Effector memory CD4-positive, alpha-beta T cell (primary cell): Measurements from ENCODE around the gene TDRD15.
"Not testable (repeated sequence)": the region's sequence is repeated elsewhere in the genome, so short reads cannot be mapped to it uniquely, and the experiment has no call there.

Experiments
- DNase-seq, 3 donors: peaks; one replicate each; pipeline ENCODE4 v3.0.0-alpha.2; 2020
- H3K27ac ChIP-seq: 2 replicates; pipeline ENCODE4 v1.7.0; 2013; ENCODE audit warnings: mild to moderate bottlenecking, low read length, moderate library complexity; ENCODE audit not compliant: insufficient read depth, poor library complexity, severe bottlenecking
- H3K27me3 ChIP-seq: replicated peaks from 2 replicates; pipeline ENCODE4 v1.7.0; 2013; ENCODE audit warnings: mild to moderate bottlenecking, low read length; ENCODE audit not compliant: insufficient read depth, control insufficient read depth, poor library complexity, severe bottlenecking
- H3K36me3 ChIP-seq: 2 replicates; pipeline ENCODE4 v1.7.0; 2013; ENCODE audit warnings: mild to moderate bottlenecking, low read length, moderate library complexity; ENCODE audit not compliant: control insufficient read depth, insufficient read depth
- H3K4me1 ChIP-seq: 2 replicates; pipeline ENCODE4 v1.7.0; 2013; ENCODE audit warnings: low read length, mild to moderate bottlenecking; ENCODE audit not compliant: control insufficient read depth, insufficient read depth, poor library complexity, severe bottlenecking
- H3K4me3 ChIP-seq: 2 replicates; pipeline ENCODE4 v1.7.0; 2013; ENCODE audit warnings: low read length, low read depth, mild to moderate bottlenecking; ENCODE audit not compliant: insufficient read depth, poor library complexity, severe bottlenecking
- H3K9me3 ChIP-seq: 2 replicates; pipeline ENCODE4 v1.7.0; 2013; ENCODE audit warnings: mild to moderate bottlenecking, low read length, moderate library complexity; ENCODE audit not compliant: control insufficient read depth

Gene TDRD15

DNA sequence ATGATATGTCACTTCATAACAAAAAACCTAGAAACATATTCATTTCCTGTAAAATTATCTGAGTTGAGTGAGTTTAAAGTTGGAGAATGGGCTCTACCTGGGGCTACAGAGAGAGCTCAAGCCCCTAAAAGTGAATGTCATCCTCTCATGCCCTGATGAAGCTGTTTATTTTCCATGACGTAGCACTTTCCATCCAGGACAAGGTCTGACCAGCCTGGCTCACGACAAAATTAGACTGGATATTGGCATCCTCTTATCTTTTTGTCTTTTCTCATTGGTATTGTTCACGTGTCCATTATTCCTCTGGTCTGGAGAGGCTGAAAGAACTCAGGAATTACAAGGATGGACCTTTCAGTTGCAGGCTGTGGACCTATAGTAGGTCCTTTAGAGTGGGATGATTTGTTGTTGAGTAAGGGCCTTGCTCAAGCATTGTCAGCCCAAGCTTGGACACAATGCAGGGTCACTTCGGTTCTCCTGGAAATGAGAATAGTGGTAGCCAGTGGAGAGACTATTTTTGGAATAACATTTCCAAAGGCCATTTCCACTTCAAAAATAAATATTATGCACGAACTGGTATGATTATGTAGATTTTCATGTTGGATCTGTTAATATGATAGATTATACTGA is 24.4 kb upstream of the TDRD15 start:
- no peak overlapping the region for H3K4me3 ChIP-seq
- no peaks in the 10 kb centered on the region for H3K4me1 ChIP-seq
- no peaks in the 10 kb centered on the region for H3K27me3 ChIP-seq
- no peaks in the 10 kb centered on the region for H3K36me3 ChIP-seq
- DNase-seq = no peak
- H3K9me3 ChIP-seq = no peaks in the 10 kb centered on the region
- no peak overlapping the region for H3K27ac ChIP-seq

DNA sequence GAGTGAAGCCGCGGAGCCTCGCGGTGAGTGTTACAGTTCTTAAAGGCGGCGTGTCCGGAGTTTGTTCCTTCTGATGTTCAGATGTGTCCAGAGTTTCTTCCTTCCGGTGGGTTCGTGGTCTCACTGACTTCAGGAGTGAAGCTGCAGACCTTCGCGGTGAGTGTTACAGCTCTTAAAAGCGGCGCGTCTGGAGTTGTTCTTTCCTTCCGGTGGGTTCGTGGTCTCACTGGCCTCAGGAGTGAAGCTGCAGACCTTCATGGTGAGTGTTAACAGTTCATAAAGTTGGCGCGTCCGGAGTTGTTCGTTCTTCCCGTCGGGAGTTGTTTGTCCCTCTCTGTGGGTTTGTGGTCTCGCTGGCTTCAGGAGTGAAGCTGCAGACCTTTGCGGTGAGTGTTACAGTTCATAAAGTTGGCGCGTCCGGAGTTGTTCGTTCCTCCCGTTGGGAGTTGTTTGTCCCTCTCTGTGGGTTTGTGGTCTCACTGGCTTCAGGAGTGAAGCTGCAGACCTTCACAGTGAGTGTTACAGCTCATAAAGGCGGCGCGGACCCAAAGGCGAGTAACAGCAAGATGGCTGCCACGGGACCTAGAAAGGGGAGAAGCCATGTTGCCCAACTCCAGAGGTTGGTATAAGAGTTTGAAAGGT is 22.1 kb upstream of the TDRD15 start:
- H3K36me3 ChIP-seq, H3K9me3 ChIP-seq, H3K4me1 ChIP-seq, H3K27ac ChIP-seq, H3K27me3 ChIP-seq, H3K4me3 ChIP-seq, DNase-seq: not testable (repeated sequence)

DNA sequence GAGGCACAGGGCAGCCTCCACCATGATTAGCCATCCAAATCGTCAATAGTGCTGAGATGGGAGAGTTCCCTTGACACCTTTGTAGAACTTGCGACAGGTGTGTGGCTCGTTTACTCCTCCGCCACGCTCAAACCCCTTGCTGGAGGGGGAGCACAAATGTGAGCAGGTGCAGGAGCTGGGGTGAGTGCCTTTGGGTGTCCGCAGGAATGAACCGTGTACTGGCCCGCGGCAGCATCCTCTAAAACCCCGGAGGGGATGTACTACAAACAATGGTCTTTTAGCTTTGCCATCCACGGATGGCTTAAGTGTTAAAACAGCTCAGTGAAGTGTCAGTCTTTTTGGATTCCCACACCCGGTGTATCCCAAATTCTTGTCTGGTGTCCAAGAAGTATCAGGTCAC is 21.4 kb upstream of the TDRD15 start:
- no peaks in the 10 kb centered on the region for H3K4me1 ChIP-seq
- no peaks in the 10 kb centered on the region for H3K9me3 ChIP-seq
- DNase-seq = no peak
- H3K4me3 ChIP-seq = no peak overlapping the region
- no peaks in the 10 kb centered on the region for H3K27me3 ChIP-seq
- H3K36me3 ChIP-seq = no peaks in the 10 kb centered on the region
- no peak overlapping the region for H3K27ac ChIP-seq

DNA sequence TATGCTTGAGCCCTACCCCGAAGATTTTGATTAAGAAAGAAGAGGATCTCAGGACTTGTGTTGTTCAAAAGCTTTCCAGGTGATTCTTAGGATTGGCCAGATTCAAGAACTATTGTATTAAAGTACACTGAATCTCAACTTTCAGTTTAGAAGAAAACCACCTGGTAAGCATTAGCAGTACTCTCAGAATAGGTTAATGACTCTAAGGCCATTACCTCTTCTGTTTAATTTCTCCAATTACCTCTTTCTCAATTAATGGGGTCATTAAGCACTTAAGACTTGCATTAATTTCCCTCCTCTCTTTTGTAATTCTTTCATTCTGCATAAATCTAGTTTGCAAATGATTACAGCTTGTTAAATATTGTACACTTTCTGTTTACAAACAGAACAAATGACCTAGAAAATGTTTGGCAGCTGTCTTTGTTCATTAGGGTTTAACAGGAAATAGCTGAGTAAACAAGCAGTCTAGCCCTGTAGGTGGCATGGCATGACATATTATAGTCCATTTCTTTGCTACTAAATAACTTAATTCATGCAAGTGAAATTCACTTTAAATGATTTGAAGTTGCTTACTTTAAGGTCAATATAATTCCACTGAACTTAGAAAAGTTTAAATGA is 20.4 kb upstream of the TDRD15 start:
- H3K4me3 ChIP-seq = no peak overlapping the region
- no peaks in the 10 kb centered on the region for H3K9me3 ChIP-seq
- H3K27ac ChIP-seq = no peak overlapping the region
- no peak for DNase-seq
- no peaks in the 10 kb centered on the region for H3K27me3 ChIP-seq
- H3K4me1 ChIP-seq = no peaks in the 10 kb centered on the region
- no peaks in the 10 kb centered on the region for H3K36me3 ChIP-seq

DNA sequence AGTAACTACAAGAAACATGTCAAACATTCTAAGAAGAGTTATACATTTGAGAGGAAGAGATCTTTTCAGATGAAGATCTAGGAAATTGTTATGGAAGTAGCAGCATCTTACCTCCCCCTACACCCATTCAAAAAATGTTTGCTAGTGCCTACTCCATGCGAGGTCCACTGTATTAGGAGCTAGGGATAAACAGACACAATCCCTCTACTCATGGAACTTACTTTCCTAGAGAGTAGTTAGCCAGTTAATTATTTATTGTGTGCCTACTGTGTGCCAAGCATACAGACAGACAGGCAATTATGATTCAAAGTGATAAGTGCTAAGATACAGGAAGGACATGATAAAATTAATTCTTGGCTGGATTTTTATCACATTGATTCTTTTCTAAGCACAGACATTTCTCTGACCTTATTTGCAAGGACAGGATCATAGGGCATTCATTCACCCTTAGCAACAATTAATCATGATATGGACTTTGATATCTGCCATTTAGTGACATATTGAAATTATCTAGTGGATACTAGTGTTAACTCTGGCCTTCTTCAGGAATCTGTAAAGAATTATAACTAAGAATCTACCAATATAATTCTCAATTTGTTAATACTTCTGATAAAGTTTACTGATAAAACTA is 19.6 kb upstream of the TDRD15 start:
- no peak overlapping the region for H3K4me3 ChIP-seq
- no peaks in the 10 kb centered on the region for H3K9me3 ChIP-seq
- no peaks in the 10 kb centered on the region for H3K36me3 ChIP-seq
- no peak for DNase-seq
- no peak overlapping the region for H3K27ac ChIP-seq
- H3K4me1 ChIP-seq = no peaks in the 10 kb centered on the region
- no peaks in the 10 kb centered on the region for H3K27me3 ChIP-seq

DNA sequence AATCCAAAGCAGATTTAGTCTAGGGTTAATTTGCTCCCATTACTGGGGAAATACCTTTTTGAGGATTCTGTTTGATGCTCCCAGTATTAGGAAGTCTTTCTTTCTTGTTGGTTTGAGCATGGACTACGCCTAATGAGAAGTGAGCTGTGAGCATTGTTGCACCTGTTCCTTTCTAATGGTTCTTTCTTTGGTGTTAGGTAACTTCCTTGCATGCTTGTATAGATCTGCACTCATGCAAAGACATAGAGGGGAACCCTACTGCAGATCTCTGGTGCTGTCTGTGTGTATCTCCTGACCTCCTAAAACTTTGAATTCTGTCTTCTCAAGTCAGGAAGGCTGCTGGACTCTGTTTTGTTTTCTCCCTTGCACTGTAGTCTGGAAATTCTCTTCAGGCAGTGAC is 12.8 kb upstream of the TDRD15 start:
- no peak for DNase-seq
- Histone ChIP-seq H3K27ac (no peak overlapping the region), H3K36me3 (no peaks in the 10 kb centered on the region), H3K4me3 (no peak overlapping the region), H3K9me3 (no peaks in the 10 kb centered on the region), H3K4me1 (no peaks in the 10 kb centered on the region), H3K27me3 (no peaks in the 10 kb centered on the region)

DNA sequence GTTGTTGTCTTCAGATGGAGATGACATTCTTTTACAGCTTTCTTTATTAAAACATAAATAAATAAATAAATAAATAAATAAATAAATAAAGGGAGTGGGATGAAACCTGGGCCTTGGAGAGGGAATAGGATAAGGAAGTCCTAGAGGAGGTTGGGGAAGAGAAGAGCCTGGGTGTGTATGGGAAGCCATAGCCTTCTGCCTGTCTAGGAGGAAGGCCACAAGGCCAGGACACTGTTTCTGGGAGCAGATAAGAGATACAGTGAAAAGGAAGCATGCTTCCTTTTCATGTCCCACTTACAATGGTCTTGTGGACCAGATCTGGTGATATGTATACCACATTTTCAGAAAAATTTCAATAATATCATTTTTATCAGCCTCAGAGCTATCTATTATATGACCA is 6.1 kb upstream of the TDRD15 start:
- no peak for DNase-seq
- no peaks in the 10 kb centered on the region for H3K36me3 ChIP-seq
- no peak overlapping the region for H3K4me3 ChIP-seq
- no peak overlapping the region for H3K27ac ChIP-seq
- no peaks in the 10 kb centered on the region for H3K4me1 ChIP-seq
- no peaks in the 10 kb centered on the region for H3K9me3 ChIP-seq
- H3K27me3 ChIP-seq = no peaks in the 10 kb centered on the region

DNA sequence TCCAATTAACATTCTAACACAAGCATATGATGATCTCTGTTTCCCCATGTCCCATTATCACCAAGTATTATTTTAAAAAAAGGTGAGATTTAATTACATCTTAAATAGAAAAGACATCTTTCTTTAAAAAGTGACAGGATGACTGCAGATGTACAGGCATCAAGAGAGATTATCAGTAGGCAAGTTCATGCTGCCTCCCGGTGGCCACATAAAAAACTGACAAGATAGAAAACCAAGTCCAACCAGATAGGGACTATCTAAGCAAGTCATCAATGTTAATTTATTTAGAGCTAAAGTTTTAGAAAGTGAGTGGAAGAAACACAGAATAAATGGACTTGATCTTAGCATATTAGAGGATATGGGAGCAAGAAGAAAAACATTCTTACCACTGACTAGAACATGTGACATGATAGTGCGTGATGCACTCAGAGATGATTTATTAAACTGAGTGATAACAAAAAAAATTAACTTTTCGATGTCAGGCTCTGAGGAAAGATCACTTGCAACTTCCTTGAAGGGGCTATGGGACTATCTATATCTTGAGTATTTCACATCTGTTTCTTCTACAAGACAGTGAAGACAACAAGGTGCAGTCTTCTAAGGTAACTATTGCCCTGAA is 5.4 kb upstream of the TDRD15 start:
- no peaks in the 10 kb centered on the region for H3K27me3 ChIP-seq
- no peaks in the 10 kb centered on the region for H3K36me3 ChIP-seq
- DNase-seq = no peak
- no peaks in the 10 kb centered on the region for H3K4me1 ChIP-seq
- H3K9me3 ChIP-seq = no peaks in the 10 kb centered on the region
- H3K4me3 ChIP-seq = no peak overlapping the region
- no peak overlapping the region for H3K27ac ChIP-seq

DNA sequence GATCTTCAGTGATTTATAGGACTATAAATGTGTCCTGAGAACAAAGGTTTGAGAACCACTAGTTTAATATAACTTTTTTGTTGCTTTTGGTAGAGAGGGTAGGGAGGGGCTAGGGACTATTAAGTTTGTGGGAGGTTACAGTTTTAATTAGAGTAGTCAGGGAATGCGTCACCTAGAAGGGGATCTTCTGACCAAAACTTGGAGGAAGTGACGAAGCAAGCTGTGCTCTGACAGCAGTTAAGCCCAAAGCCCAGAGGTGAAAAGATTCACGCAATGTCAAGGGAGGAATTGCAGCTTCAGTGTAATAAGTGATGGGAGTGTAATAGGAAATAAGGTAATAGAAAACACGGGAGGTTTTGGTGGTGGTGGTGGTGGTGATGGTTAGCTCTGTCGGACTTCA is 8.1 kb downstream of the TDRD15 start:
- Histone ChIP-seq H3K4me3 (no peak overlapping the region), H3K9me3 (no peaks in the 10 kb centered on the region), H3K36me3 (no peaks in the 10 kb centered on the region), H3K27me3 (no peaks in the 10 kb centered on the region), H3K27ac (no peak overlapping the region), H3K4me1 (no peaks in the 10 kb centered on the region)
- no peak for DNase-seq

DNA sequence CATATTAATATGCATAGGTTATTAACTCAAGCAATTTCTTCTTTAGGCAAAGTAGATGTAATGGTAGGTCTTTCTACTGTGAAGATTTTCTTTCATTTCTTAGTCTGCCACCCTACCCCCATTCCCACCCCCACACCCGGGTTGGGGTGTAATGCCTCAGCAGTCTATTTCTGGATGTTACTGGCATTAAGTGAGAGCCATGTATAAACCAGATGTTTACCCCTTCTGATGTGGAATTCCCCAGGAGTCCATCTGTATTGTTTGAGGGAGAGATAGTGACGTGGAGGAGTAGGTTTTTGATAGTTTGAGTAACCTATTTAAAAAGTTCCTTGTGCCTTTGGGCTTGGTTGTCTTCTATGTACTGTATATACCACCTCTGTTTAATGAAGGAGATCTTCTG is 11.8 kb downstream of the TDRD15 start:
- Histone ChIP-seq H3K4me3 (no peak overlapping the region), H3K27ac (no peak overlapping the region), H3K9me3 (no peaks in the 10 kb centered on the region), H3K36me3 (no peaks in the 10 kb centered on the region), H3K27me3 (no peaks in the 10 kb centered on the region), H3K4me1 (no peaks in the 10 kb centered on the region)
- DNase-seq = no peak
